NCI-H748 treated with DMSO at 0.1 percent for 48 hours (cell line): ENCODE results near the gene CEP83.

Source experiments
- DNase-seq: peaks from one replicate; lab custom pipeline; 2025; lab: John Stamatoyannopoulos, UW

Gene CEP83

GRCh38 chr12:94269316-94269999 lies 190.2 kb downstream of the CEP83 start:
- DNase-seq: no peak

- no peak for DNase-seq
Measured at GRCh38 chr12:94267921-94268471, 191.7 kb downstream of the CEP83 start.

- DNase-seq: no peak
Measured at GRCh38 chr12:94267537-94267872, 192.2 kb downstream of the CEP83 start.

DNA sequence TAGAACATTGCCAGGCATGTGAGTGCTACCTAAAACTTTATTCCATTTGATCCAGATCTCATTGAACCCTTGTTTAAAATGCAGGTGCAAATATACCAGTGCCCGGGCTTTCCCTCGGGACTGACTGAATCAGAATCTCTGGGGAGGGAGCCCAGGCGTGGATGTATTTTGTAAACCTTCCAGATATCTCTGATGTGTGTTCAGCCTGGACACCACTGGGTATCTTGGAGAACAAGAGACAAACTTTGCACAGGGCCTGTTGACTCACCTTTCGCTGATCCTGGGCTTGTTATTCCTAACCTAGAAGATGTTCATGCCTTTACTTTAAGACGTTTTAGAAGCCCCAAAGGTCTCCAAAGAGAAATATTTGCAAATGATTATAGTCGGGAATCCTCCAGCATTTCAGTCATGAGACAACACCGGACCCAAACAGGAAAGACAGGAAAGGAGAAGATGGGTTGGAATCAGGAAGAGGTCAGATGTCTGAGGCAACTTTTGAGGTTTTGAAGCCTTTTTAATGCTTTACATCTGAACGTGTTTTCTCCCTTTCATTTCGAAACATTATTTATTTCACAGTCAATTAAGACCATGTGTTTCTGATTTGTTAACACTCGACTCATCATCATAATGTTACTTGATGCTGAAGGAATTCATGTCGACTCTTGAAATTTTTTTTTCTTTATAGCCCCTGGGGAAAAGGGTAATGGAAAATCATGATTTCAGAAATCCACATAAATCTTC lies 192.7 kb downstream of the CEP83 start:
- DNase-seq: no peak

DNA sequence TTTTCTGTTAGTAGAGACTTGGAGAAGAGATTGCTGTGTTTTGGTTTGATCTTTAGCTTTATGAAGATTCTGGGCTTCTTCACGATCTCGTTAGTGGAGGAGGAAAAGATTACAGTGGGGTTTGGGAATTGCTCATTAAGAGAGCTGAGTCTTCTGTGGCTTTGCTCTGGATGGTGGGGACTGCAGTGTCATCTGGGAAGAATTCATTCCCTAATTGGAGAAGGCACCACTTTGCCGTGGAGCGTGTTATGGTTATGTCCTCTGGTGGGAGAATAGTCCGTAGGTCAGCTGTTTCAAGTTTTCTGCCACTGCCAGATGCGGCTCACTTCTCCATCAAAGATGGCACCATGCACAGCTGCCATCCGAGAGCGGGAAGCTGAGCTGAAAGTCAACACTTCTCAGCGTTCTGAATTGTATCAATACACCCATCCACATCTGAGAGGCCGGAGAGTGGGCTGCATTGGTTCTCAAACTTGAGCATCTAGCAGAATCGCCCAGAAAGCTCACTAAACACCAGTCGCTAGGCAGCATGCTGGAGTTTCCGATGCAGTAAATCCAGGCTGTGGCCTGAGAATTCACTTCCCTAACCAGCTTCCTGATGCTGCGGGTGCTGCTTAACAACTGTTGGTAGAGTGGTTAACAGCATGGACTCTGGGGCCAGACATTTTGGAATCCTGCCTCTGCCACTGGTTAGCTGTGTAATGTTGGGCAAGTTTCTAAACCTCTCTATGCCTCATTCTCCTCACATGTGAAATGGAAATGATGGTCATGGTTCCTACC lies 193.5 kb downstream of the CEP83 start:
- no peak for DNase-seq

DNA sequence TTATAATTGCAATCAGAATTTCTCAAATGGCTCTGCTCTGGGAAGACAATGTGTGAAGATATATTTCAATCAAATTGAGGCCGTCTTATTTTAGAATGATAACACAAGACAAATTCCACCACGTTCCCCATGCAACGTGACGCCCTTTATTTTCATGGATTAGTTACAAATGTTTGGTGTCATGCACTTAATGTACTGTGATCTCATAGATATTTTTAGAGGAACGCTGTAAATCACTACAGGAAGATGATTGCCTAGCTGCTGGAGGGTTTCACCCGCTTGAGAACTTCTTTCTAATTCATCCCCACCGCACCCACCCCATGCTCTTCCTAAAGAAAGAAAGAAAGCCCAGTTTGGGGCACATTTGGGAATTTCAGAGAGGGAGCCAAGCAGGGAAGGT lies 194.1 kb downstream of the CEP83 start:
- no peak for DNase-seq

DNA sequence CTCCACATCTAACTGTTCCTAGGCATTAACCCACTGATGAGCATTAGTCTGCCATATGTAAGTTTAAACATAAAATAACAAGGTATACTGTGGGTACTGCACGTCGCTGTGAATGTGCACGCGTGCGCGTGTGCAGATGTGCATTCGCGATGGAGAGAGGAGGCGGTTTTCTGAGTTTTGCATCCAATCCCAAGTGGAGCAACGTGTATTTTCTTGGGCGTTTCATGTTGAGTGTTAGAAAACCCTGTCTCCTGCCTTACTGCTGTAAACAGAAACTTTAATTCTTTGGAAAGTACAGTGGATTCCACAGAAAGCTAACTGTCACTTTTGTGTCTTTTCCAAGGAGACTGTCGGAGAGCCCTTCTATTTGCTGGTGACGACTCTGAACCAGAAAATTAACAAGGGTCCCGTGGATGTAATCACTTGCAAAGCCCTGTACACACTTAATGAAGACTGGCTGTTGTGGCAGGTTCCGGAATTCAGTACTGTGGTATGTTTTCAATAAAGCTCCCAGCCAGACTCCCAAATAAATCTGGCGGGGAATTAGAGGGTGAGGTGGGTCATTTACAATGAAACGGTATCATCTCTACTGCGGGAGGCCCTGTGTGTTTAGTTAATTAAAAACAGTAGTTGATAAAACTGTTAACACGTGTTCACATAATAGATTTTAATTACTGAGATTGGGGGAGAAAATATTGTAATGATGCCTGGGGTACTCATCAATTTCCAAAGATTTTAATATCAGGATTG lies 194.8 kb downstream of the CEP83 start:
- no peak for DNase-seq

GRCh38 chr12:94263905-94264561 lies 195.6 kb downstream of the CEP83 start:
- no peak for DNase-seq

DNA sequence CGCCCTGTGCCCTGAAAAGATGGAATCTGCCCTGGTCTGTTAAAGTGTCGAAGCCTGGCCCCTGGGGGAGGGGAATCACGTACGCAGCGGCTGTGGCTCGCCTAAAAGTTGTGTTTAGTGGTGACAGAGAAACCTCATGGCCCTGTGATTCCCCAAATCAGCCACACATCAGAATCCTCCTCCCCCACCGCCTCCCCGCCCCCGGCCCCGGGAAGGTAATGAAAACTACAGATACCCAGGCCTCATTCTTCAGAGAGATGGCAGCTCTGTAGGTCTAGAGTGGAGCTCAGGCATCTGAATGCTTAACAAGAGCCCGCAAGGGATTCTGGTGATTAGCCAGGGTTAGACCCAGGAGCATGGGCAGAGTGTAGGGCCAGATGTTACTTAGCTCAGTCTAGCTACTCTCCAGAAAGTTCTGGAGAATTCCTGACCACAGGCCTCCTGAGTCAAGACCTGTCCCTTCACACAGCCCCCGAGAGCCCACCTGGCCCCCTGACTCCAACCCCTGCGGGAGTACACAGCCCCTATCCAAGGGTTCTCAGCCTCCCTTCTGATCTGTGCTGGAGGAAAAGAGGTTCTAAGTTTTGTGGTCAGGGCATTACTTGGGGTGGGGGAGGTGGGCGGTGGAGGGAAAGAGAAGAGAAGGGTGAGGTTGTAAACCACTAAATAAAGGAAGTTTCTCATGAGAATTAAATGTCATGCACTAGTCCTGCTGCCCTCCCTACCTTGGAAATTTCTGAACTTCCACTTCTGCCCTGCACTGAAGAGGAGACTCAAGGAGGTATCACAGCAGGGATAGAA lies 196.5 kb downstream of the CEP83 start:
- no peak for DNase-seq

- DNase-seq: peak; percentile 12
Measured at GRCh38 chr12:94262228-94263010, 197.2 kb downstream of the CEP83 start.

DNA sequence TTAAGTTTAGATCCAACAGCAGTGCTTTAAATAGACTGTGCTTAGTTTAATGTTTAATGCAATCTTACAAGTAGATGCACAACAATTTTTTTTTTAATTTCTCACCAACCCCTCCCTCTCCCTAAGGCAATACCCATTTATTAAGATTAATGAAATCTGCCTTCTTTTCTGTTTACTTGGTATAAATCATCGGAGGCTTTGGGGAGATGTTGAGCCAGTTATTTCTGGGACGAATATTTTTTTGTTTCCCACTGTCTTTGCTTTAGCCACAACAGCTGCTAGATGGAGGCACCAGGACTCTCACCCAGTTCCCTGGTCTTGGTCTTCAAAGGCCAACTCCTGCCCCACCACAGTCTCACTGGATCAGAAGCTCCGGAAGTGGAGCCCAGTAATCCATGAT lies 197.9 kb downstream of the CEP83 start:
- DNase-seq: no peak

- no peak for DNase-seq
Measured at GRCh38 chr12:94261119-94261518, 198.5 kb downstream of the CEP83 start.

DNA sequence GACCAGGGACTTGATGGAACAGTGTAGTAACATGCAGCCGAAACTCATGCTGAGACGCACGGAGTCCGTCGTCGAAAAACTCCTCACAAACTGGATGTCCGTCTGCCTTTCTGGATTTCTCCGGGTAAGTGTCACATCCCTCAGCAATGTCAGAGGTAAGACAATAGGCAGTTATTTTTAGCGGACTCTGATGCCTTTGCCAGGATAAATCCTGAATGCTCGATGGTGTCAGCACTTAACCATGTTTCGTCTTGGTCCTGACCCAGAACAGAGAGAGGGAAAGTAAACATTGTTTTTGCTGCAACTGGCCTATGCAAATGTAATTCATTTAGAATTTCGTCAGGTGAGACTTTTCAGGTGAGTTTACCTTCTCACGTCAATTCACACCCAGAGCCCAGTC lies 198.9 kb downstream of the CEP83 start:
- no peak for DNase-seq

DNA sequence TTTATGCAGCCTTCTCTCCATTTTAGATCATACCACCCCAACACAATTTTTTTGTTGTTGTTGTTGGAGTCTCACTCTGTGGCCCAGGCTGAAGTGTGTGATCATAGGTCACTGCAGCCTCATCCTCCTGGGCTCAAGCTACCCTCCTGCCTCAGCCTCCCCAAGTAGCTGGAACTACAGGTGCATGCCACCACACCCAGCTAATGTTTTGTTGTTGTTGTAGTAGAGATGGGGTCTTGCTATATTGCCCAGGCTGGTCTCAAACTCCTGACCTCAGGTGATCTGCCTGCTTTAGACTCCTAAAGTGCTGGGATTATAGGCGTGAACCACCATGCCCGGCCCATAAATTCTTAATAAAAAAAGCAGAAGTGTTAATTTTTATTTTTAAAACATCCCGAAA lies 199.7 kb downstream of the CEP83 start:
- DNase-seq: no peak

DNA sequence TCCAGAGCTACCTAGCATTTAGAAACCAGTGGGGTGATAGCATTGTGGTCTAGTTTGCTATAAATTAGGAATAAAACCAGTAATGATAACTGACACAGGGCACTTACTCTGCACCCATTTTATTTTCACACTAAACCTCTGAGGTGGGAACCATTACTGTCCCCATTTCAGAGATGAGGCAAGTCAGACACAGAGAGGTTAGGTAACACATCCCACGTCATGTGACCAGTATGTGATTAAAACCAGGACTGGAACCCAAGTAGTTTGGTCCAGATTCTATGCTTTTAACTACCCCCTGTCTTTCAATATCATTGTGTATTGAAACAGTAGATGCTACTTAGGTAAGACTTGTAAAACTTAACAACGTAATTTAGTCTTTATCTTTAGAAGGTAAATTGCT lies 201.1 kb downstream of the CEP83 start:
- no peak for DNase-seq
